Natural killer cell treated with Interleukin-12 subunit alpha and Interleukin-12 subunit beta and Interleukin-15 and Interleukin-18, amount 100 ng/mL, for 72 hours (primary cell): Measurements from ENCODE around the gene CRYBG3. TPM values are rescaled to one million over a fixed set of nuclear protein-coding genes. Genes with fewer than 3 reads are reported as not detected.
"Not testable (repeated sequence)": the region's sequence is repeated elsewhere in the genome, so short reads cannot be mapped to it uniquely, and the experiment has no call there.

ENCODE experiments used
- ATAC-seq, 2 donors: fragments of 150-1000 bp; cut with Tn5 transposase in 1 of 2; sonication (Bioruptor Pico), chemical (Tn5 transposase) in 1 of 2; 2 replicates each; pipeline ENCODE4 v1.10.0; 2021
- DNase-seq: peaks from one replicate; pipeline ENCODE4 v3.0.0; 2022; ENCODE audit warnings: low spot score
- H3K27ac Mint-ChIP-seq, 2 donors: 1 replicate in 1 of 2; 2 replicates in 1 of 2; pipeline ENCODE4 v1.8.0; 2022; ENCODE audit warnings: mixed read lengths in 2 of 2, mild to moderate bottlenecking in 1 of 2, moderate library complexity in 1 of 2
- H3K27me3 Mint-ChIP-seq, 2 donors: 1 replicate in 1 of 2; 2 replicates in 1 of 2; pipeline ENCODE4 v1.8.0; 2022; ENCODE audit warnings: mixed read lengths in 2 of 2
- H3K36me3 Mint-ChIP-seq: one replicate; pipeline ENCODE4 v1.8.0; 2022; ENCODE audit warnings: mixed read lengths
- H3K4me1 Mint-ChIP-seq, 2 donors: 1 replicate in 1 of 2; 2 replicates in 1 of 2; pipeline ENCODE4 v1.8.0; 2022; ENCODE audit warnings: low read depth in 2 of 2, mixed read lengths in 2 of 2, mild to moderate bottlenecking in 1 of 2
- H3K4me3 Mint-ChIP-seq: one replicate; pipeline ENCODE4 v1.8.0; 2022; ENCODE audit warnings: mixed read lengths
- H3K9me3 Mint-ChIP-seq: 2 replicates; pipeline ENCODE4 v1.8.0; 2022; ENCODE audit warnings: mixed read lengths
- total RNA-seq, 2 donors: library from RNA; stranded (reverse); gene quantifications; one replicate each; pipeline ENCODE4 v1.2.3, GENCODE V29; 2022

The CRYBG3 gene
- total RNA-seq, 2 donors from 2014 or later: 1.1 TPM

GRCh38 chr3:97823046-97824004 is 1.5 kb downstream of the CRYBG3 start:
- Mint-ChIP-seq H3K27ac (peak overlapping the region; percentile 60 to 70), H3K36me3 (no peaks in the 10 kb centered on the region), H3K27me3 (peaks cover 27 to 60% of the 10 kb centered on the region in 2 donors), H3K4me3 (peak overlapping the region; percentile 95), H3K4me1 (peaks cover 12 to 22% of the 10 kb centered on the region in 2 donors), H3K9me3 (no peaks in the 10 kb centered on the region)
- ATAC-seq (no peak), DNase-seq (no peak)

GRCh38 chr3:97825101-97825500 is 3.3 kb downstream of the CRYBG3 start:
- H3K4me3 Mint-ChIP-seq: no peak overlapping the region
- ATAC-seq: no peak
- no peak for DNase-seq
- H3K27ac Mint-ChIP-seq: no peak overlapping the region
- H3K27me3 Mint-ChIP-seq: peaks cover 27 to 57% of the 10 kb centered on the region in 2 donors
- no peaks in the 10 kb centered on the region for H3K9me3 Mint-ChIP-seq
- peaks cover 12 to 22% of the 10 kb centered on the region in 2 donors for H3K4me1 Mint-ChIP-seq
- H3K36me3 Mint-ChIP-seq: no peaks in the 10 kb centered on the region

GRCh38 chr3:97827741-97828471 is 6.1 kb downstream of the CRYBG3 start:
- peaks cover 5% of the 10 kb centered on the region for H3K36me3 Mint-ChIP-seq
- H3K9me3 Mint-ChIP-seq: peaks cover 2% of the 10 kb centered on the region
- H3K27ac Mint-ChIP-seq: no peak overlapping the region
- ATAC-seq (no peak), DNase-seq (no peak)
- H3K4me3 Mint-ChIP-seq: no peak overlapping the region
- peaks cover 2 to 4% of the 10 kb centered on the region in 2 donors for H3K4me1 Mint-ChIP-seq
- H3K27me3 Mint-ChIP-seq: peaks cover 22 to 44% of the 10 kb centered on the region in 2 donors

- H3K4me3 Mint-ChIP-seq: no peak overlapping the region
- peaks cover 15 to 35% of the 10 kb centered on the region in 2 donors for H3K27me3 Mint-ChIP-seq
- no peak overlapping the region for H3K27ac Mint-ChIP-seq
- no peaks in the 10 kb centered on the region for H3K4me1 Mint-ChIP-seq
- peaks cover 5% of the 10 kb centered on the region for H3K36me3 Mint-ChIP-seq
- DNase-seq: no peak
- no peak for ATAC-seq
- peaks cover 2% of the 10 kb centered on the region for H3K9me3 Mint-ChIP-seq
Observed at GRCh38 chr3:97829198-97829597, 7.4 kb downstream of the CRYBG3 start.

GRCh38 chr3:97830638-97831037 is 8.8 kb downstream of the CRYBG3 start:
- H3K4me1 Mint-ChIP-seq: no peaks in the 10 kb centered on the region
- no peak overlapping the region for H3K4me3 Mint-ChIP-seq
- H3K9me3 Mint-ChIP-seq: peaks cover 2% of the 10 kb centered on the region
- peaks cover 5% of the 10 kb centered on the region for H3K36me3 Mint-ChIP-seq
- peaks cover 8 to 22% of the 10 kb centered on the region in 2 donors for H3K27me3 Mint-ChIP-seq
- DNase-seq (no peak), ATAC-seq (no peak)
- H3K27ac Mint-ChIP-seq: no peak overlapping the region

- Mint-ChIP-seq H3K36me3 (peaks cover 5% of the 10 kb centered on the region), H3K27ac (no peak overlapping the region), H3K4me3 (no peak overlapping the region), H3K4me1 (no peaks in the 10 kb centered on the region), H3K27me3 (peaks cover 8 to 21% of the 10 kb centered on the region in 2 donors), H3K9me3 (peaks cover 2% of the 10 kb centered on the region)
- DNase-seq (no peak), ATAC-seq (no peak)
Observed at GRCh38 chr3:97831140-97831539, 9.3 kb downstream of the CRYBG3 start.

GRCh38 chr3:97833184-97833583 is 11.4 kb downstream of the CRYBG3 start:
- not testable (repeated sequence) for H3K4me1 Mint-ChIP-seq, DNase-seq, H3K36me3 Mint-ChIP-seq, H3K9me3 Mint-ChIP-seq, H3K27ac Mint-ChIP-seq, ATAC-seq, H3K4me3 Mint-ChIP-seq
- H3K27me3 Mint-ChIP-seq: peaks cover 14 to 19% of the 10 kb centered on the region in 2 donors

- peaks cover 11 to 14% of the 10 kb centered on the region in 2 donors for H3K27me3 Mint-ChIP-seq
- no peak for DNase-seq
- no peak overlapping the region for H3K4me3 Mint-ChIP-seq
- peaks cover 2% of the 10 kb centered on the region for H3K9me3 Mint-ChIP-seq
- ATAC-seq: no peak
- H3K4me1 Mint-ChIP-seq: no peaks in the 10 kb centered on the region
- no peak overlapping the region for H3K27ac Mint-ChIP-seq
- peaks cover 5% of the 10 kb centered on the region for H3K36me3 Mint-ChIP-seq
Observed at GRCh38 chr3:97835761-97836160, 13.9 kb downstream of the CRYBG3 start.

GRCh38 chr3:97838393-97838792 is 16.6 kb downstream of the CRYBG3 start:
- no peaks in the 10 kb centered on the region for H3K4me1 Mint-ChIP-seq
- no peak for ATAC-seq
- no peaks in the 10 kb centered on the region for H3K36me3 Mint-ChIP-seq
- H3K4me3 Mint-ChIP-seq: no peak overlapping the region
- no peaks in the 10 kb centered on the region for H3K9me3 Mint-ChIP-seq
- no peak for DNase-seq
- no peak overlapping the region for H3K27ac Mint-ChIP-seq
- peaks cover 5 to 9% of the 10 kb centered on the region in 2 donors for H3K27me3 Mint-ChIP-seq

GRCh38 chr3:97839944-97840343 is 18.1 kb downstream of the CRYBG3 start:
- H3K9me3 Mint-ChIP-seq: no peaks in the 10 kb centered on the region
- no peak overlapping the region for H3K27ac Mint-ChIP-seq
- no peak for DNase-seq
- H3K27me3 Mint-ChIP-seq: peaks cover 12 to 15% of the 10 kb centered on the region in 2 donors
- no peaks in the 10 kb centered on the region for H3K4me1 Mint-ChIP-seq
- no peak overlapping the region for H3K4me3 Mint-ChIP-seq
- H3K36me3 Mint-ChIP-seq: no peaks in the 10 kb centered on the region
- no peak for ATAC-seq

GRCh38 chr3:97841304-97841703 is 19.5 kb downstream of the CRYBG3 start:
- H3K4me1 Mint-ChIP-seq: no peaks in the 10 kb centered on the region
- no peaks in the 10 kb centered on the region for H3K9me3 Mint-ChIP-seq
- no peaks in the 10 kb centered on the region for H3K36me3 Mint-ChIP-seq
- no peak overlapping the region for H3K4me3 Mint-ChIP-seq
- no peak overlapping the region for H3K27ac Mint-ChIP-seq
- DNase-seq (no peak), ATAC-seq (no peak)
- peaks cover 16 to 22% of the 10 kb centered on the region in 2 donors for H3K27me3 Mint-ChIP-seq

- DNase-seq: no peak
- H3K27ac Mint-ChIP-seq: no peak overlapping the region
- no peaks in the 10 kb centered on the region for H3K36me3 Mint-ChIP-seq
- ATAC-seq: no peak
- no peaks in the 10 kb centered on the region for H3K4me1 Mint-ChIP-seq
- no peaks in the 10 kb centered on the region for H3K9me3 Mint-ChIP-seq
- H3K4me3 Mint-ChIP-seq: no peak overlapping the region
- H3K27me3 Mint-ChIP-seq: peaks cover 17 to 24% of the 10 kb centered on the region in 2 donors
Observed at GRCh38 chr3:97841956-97842355, 20.1 kb downstream of the CRYBG3 start.

- H3K27me3 Mint-ChIP-seq: peaks cover 17 to 26% of the 10 kb centered on the region in 2 donors
Observed at GRCh38 chr3:97848779-97849178, 27.0 kb downstream of the CRYBG3 start.

GRCh38 chr3:97857401-97857800 is 35.6 kb downstream of the CRYBG3 start:
- Mint-ChIP-seq H3K9me3 (no peaks in the 10 kb centered on the region), H3K4me3 (no peak overlapping the region), H3K27me3 (peaks cover 5% of the 10 kb centered on the region in 2 donors), H3K4me1 (no peaks in the 10 kb centered on the region), H3K27ac (no peak overlapping the region), H3K36me3 (peaks cover 4% of the 10 kb centered on the region)
- DNase-seq (no peak), ATAC-seq (no peak)

More at GRCh38 chr3:97848779-97849178, 27.0 kb downstream of the CRYBG3 start:
- Mint-ChIP-seq H3K36me3 (peaks cover 2% of the 10 kb centered on the region), H3K4me1 (no peaks in the 10 kb centered on the region), H3K9me3 (no peaks in the 10 kb centered on the region), H3K27ac (no peak overlapping the region), H3K4me3 (no peak overlapping the region)
- DNase-seq (no peak), ATAC-seq (no peak)
